ENCODE data around the gene BIN1. TPM values are rescaled to one million over a fixed set of nuclear protein-coding genes. Genes with fewer than 3 reads are reported as not detected.
A peak's percentile ranks its signal among the peaks of the same experiment; 100 is the strongest.
"Not testable (repeated sequence)": the region's sequence is repeated elsewhere in the genome, so short reads cannot be mapped to it uniquely, and the experiment has no call there.

Gene BIN1
- total and polyA plus RNA-seq, 4 donors, result 15.4 to 37.9 (median 21.6) TPM

DNA sequence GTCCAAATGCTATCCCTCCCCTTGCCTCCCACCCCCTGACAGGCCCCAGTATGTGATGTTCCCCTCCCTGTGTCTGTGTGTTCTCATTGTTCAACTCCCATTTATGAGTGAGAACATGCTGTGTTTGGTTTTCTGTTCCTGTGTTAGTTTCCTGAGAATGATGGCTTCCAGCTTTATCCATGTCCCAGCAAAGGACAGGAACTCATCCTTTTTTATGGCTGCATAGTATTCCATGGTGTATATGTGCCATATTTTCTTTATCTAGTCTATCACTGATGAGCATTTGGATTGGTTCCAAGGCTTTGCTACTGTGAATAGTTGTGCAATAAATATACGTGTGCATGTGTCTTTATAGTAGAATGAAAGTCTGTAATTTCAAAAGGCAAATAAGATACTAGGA, 78.2 kb downstream of the BIN1 start:
- H3K9me3 ChIP-seq (ENCODE audit: control insufficient read depth, low read length); ATAC-seq (ENCODE audit: low FRiP score); H3K4me3 ChIP-seq (ENCODE audit: low read length in 2 of 2); H3K27ac ChIP-seq (ENCODE audit: low read depth in 1 of 2, low read length in 2 of 2); H3K4me1 ChIP-seq (ENCODE audit: control insufficient read depth in 1 of 2, insufficient read depth in 2 of 2, low read length in 2 of 2); H3K36me3 ChIP-seq (ENCODE audit: control insufficient read depth in 1 of 2, insufficient read depth in 2 of 2, low read length in 1 of 2); intact Hi-C loops (cut with DNase I); DNase-seq; H3K27me3 ChIP-seq (ENCODE audit: control insufficient read depth in 1 of 2, insufficient read depth in 2 of 2, low read length in 1 of 2): not testable (repeated sequence)
- 87 to 92% methylated on average over 1 of the region's 1 CpG for WGBS, 2 donors

DNA sequence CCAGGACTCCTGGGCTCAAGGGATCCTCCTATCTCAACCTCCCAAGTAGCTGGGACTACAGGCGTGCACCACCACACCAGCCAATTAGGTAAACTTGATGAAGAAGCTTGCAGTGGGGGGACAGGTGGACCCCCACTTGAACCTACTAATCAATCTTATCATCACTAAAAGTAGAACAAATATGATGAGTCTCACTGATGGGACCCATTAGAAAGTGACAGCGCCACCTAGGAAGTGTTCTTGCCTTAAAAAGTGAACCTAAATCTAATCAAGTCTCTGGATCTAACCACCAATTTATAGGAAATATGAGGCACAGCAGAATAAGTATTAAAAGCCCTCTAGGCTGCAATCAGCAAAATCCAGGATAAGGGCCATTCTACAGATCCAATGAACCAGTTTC, 79.2 kb downstream of the BIN1 start:
- intact Hi-C loops (cut with DNase I), result no loop called here
- no peak for ATAC-seq (ENCODE audit: low FRiP score)
- Histone ChIP-seq H3K4me1 (ENCODE audit: control insufficient read depth in 1 of 2, insufficient read depth in 2 of 2, low read length in 2 of 2) (no peaks in the 10 kb centered on the region), H3K9me3 (ENCODE audit: control insufficient read depth, low read length) (no peaks in the 10 kb centered on the region), H3K27me3 (ENCODE audit: control insufficient read depth in 1 of 2, insufficient read depth in 2 of 2, low read length in 1 of 2) (no peaks in the 10 kb centered on the region), H3K27ac (ENCODE audit: low read depth in 1 of 2, low read length in 2 of 2) (no peak overlapping the region), H3K4me3 (ENCODE audit: low read length in 2 of 2) (no peak overlapping the region), H3K36me3 (ENCODE audit: control insufficient read depth in 1 of 2, insufficient read depth in 2 of 2, low read length in 1 of 2) (no peaks in the 10 kb centered on the region)
- WGBS, 2 donors, result 83 to 87% methylated on average over 2 of the region's 2 CpGs
- peak in 1 of 2 donors; percentile 39 for DNase-seq

GRCh38 chr2:127025359-127026166, 81.4 kb downstream of the BIN1 start:
- Histone ChIP-seq H3K27me3 (ENCODE audit: control insufficient read depth in 1 of 2, insufficient read depth in 2 of 2, low read length in 1 of 2) (no peaks in the 10 kb centered on the region), H3K4me3 (ENCODE audit: low read length in 2 of 2) (peak overlapping the region; percentile 30 to 39), H3K36me3 (ENCODE audit: control insufficient read depth in 1 of 2, insufficient read depth in 2 of 2, low read length in 1 of 2) (no peaks in the 10 kb centered on the region), H3K9me3 (ENCODE audit: control insufficient read depth, low read length) (no peaks in the 10 kb centered on the region), H3K27ac (ENCODE audit: low read depth in 1 of 2, low read length in 2 of 2) (no peak overlapping the region), H3K4me1 (ENCODE audit: control insufficient read depth in 1 of 2, insufficient read depth in 2 of 2, low read length in 2 of 2) (no peaks in the 10 kb centered on the region)
- DNase-seq, result peak; percentile 88 to 90
- ATAC-seq (ENCODE audit: low FRiP score), result peak; percentile 90
- intact Hi-C loops (cut with DNase I), result no loop called here
- 1% methylated on average over 39 of the region's 39 CpGs for WGBS, 2 donors

DNA sequence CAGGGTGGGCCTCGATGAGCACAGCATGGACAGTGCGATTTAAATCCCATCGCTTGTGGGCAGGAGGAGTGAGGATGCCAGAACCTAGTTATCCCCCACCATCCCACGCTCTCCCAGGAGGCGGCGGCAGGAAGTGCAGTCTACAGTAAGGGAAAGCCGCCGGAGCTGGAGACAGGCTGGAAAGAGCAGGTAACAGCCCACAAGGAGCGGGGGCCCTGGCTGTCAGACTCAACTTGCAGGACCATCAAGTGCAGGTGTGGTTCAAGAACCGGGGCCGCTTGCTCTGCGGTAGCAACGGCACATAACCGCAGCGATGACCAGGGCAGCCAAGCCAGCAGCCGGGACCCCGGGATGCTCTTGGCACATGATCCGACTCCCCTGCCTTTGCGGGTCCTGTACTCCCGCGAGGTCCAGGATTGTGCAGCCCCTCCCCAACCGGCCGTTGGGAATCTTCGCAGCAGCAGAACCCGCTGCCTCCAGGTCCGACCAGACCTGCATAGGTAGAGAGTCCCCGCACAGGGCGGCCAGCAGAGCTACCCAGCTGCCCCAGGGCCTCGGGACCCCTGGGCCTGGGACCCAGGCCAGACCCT, 82.1 kb downstream of the BIN1 start:
- no peak overlapping the region for H3K27ac ChIP-seq (ENCODE audit: low read depth in 1 of 2, low read length in 2 of 2)
- ATAC-seq (ENCODE audit: low FRiP score), result peak; percentile 71
- peak overlapping the region; percentile 30 to 39 for H3K4me3 ChIP-seq (ENCODE audit: low read length in 2 of 2)
- DNase-seq, result no peak
- H3K9me3 ChIP-seq (ENCODE audit: control insufficient read depth, low read length), result no peaks in the 10 kb centered on the region
- H3K36me3 ChIP-seq (ENCODE audit: control insufficient read depth in 1 of 2, insufficient read depth in 2 of 2, low read length in 1 of 2), result no peaks in the 10 kb centered on the region
- 8 to 9% methylated on average over 27 to 29 of the region's 29 CpGs for WGBS, 2 donors
- no peaks in the 10 kb centered on the region for H3K4me1 ChIP-seq (ENCODE audit: control insufficient read depth in 1 of 2, insufficient read depth in 2 of 2, low read length in 2 of 2)
- intact Hi-C loops (cut with DNase I), result no loop called here
- H3K27me3 ChIP-seq (ENCODE audit: control insufficient read depth in 1 of 2, insufficient read depth in 2 of 2, low read length in 1 of 2), result no peaks in the 10 kb centered on the region

DNA sequence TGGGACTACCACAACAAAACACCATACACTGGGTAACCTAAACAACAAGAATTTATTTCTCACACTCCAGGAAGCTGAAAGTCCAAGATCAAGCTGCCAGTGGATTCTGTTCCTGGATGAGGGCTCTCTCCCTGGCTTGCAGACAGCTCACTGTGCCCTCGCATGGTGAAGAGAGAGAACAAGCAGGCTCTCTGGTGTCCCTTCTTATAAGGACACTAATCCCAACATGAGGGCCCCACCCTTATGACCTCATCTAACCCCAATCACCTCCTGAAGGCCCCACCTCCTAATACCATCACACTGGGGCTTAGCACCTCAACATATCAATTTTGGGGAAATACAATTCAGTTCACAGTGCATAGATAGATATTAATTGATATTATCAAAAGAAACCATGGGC, 83.5 kb downstream of the BIN1 start:
- no peaks in the 10 kb centered on the region for H3K27me3 ChIP-seq (ENCODE audit: control insufficient read depth in 1 of 2, insufficient read depth in 2 of 2, low read length in 1 of 2)
- H3K36me3 ChIP-seq (ENCODE audit: control insufficient read depth in 1 of 2, insufficient read depth in 2 of 2, low read length in 1 of 2), result no peaks in the 10 kb centered on the region
- H3K4me3 ChIP-seq (ENCODE audit: low read length in 2 of 2), result no peak overlapping the region
- no peaks in the 10 kb centered on the region for H3K9me3 ChIP-seq (ENCODE audit: control insufficient read depth, low read length)
- intact Hi-C loops (cut with DNase I), result no loop called here
- WGBS, 2 donors, result 93 to 100% methylated on average over 1 of the region's 1 CpG
- H3K27ac ChIP-seq (ENCODE audit: low read depth in 1 of 2, low read length in 2 of 2), result no peak overlapping the region
- ATAC-seq (ENCODE audit: low FRiP score) (no peak), DNase-seq (no peak)
- H3K4me1 ChIP-seq (ENCODE audit: control insufficient read depth in 1 of 2, insufficient read depth in 2 of 2, low read length in 2 of 2), result no peaks in the 10 kb centered on the region

DNA sequence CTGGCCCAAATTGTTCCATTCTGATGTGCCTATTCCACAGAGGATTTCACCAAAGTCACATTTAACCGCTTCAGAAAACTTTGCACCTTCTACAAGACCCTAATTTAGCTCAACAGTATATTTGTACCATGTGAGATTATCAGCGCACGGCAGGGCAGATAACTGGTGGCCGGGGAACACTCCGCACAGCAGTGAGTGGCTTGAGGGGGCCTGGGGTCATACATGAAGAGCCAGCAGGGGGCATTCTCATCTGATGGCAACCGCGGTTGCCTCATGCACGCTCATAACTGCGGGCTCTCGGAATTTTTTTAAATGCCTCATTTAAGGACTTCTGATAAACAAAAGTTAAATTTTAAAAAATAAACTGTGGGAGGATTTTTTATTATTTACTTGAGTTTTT, 84.1 kb downstream of the BIN1 start:
- intact Hi-C loops (cut with DNase I), result no loop called here

GRCh38 chr2:127020536-127020935, 86.4 kb downstream of the BIN1 start:
- ATAC-seq (ENCODE audit: low FRiP score) (no peak), DNase-seq (no peak)
- Histone ChIP-seq H3K27ac (ENCODE audit: low read depth in 1 of 2, low read length in 2 of 2) (no peak overlapping the region), H3K36me3 (ENCODE audit: control insufficient read depth in 1 of 2, insufficient read depth in 2 of 2, low read length in 1 of 2) (no peaks in the 10 kb centered on the region), H3K9me3 (ENCODE audit: control insufficient read depth, low read length) (no peaks in the 10 kb centered on the region), H3K27me3 (ENCODE audit: control insufficient read depth in 1 of 2, insufficient read depth in 2 of 2, low read length in 1 of 2) (no peaks in the 10 kb centered on the region), H3K4me3 (ENCODE audit: low read length in 2 of 2) (no peak overlapping the region), H3K4me1 (ENCODE audit: control insufficient read depth in 1 of 2, insufficient read depth in 2 of 2, low read length in 2 of 2) (no peaks in the 10 kb centered on the region)
- WGBS, 2 donors, result 59 to 62% methylated on average over 3 of the region's 3 CpGs
- intact Hi-C loops (cut with DNase I), result no loop called here

More for the DNA sequence above, 84.1 kb downstream of the BIN1 start:
- no peak overlapping the region for H3K27ac ChIP-seq (ENCODE audit: low read depth in 1 of 2, low read length in 2 of 2)
- no peak for DNase-seq
- no peaks in the 10 kb centered on the region for H3K4me1 ChIP-seq (ENCODE audit: control insufficient read depth in 1 of 2, insufficient read depth in 2 of 2, low read length in 2 of 2)
- H3K4me3 ChIP-seq (ENCODE audit: low read length in 2 of 2), result no peak overlapping the region
- 92% methylated on average over 10 of the region's 10 CpGs for WGBS, 2 donors
- no peaks in the 10 kb centered on the region for H3K9me3 ChIP-seq (ENCODE audit: control insufficient read depth, low read length)
- H3K27me3 ChIP-seq (ENCODE audit: control insufficient read depth in 1 of 2, insufficient read depth in 2 of 2, low read length in 1 of 2), result no peaks in the 10 kb centered on the region
- no peak for ATAC-seq (ENCODE audit: low FRiP score)
- no peaks in the 10 kb centered on the region for H3K36me3 ChIP-seq (ENCODE audit: control insufficient read depth in 1 of 2, insufficient read depth in 2 of 2, low read length in 1 of 2)

DNA sequence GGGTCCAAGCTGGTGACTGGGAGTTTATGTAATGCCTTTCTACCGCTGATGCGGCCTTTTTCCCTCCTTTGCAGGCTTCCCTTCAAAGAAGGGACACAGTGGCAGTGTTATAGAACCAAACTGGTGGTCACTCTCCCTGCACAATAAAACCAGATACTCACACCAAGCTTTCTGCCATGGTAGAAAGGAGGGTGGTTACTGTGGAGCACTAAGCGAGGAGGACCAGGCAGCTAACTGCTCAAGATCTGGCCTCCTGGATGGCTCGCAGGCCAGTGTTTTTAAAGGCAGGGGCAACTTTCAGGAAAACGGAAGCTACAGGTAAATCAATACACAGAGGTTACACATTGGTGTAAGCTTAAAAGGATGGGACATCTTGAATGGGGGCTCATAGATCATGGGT, 89.4 kb downstream of the BIN1 start:
- intact Hi-C loops (cut with DNase I), result no loop called here
- H3K4me1 ChIP-seq (ENCODE audit: control insufficient read depth in 1 of 2, insufficient read depth in 2 of 2, low read length in 2 of 2), result no peaks in the 10 kb centered on the region
- no peak overlapping the region for H3K27ac ChIP-seq (ENCODE audit: low read depth in 1 of 2, low read length in 2 of 2)
- H3K4me3 ChIP-seq (ENCODE audit: low read length in 2 of 2), result no peak overlapping the region
- DNase-seq (no peak), ATAC-seq (ENCODE audit: low FRiP score) (no peak)
- H3K36me3 ChIP-seq (ENCODE audit: control insufficient read depth in 1 of 2, insufficient read depth in 2 of 2, low read length in 1 of 2), result no peaks in the 10 kb centered on the region
- H3K27me3 ChIP-seq (ENCODE audit: control insufficient read depth in 1 of 2, insufficient read depth in 2 of 2, low read length in 1 of 2), result no peaks in the 10 kb centered on the region
- 96 to 97% methylated on average over 5 of the region's 5 CpGs for WGBS, 2 donors
- H3K9me3 ChIP-seq (ENCODE audit: control insufficient read depth, low read length), result no peaks in the 10 kb centered on the region

GRCh38 chr2:127016329-127016728, 90.6 kb downstream of the BIN1 start:
- intact Hi-C loops (cut with DNase I), result no loop called here
- no peaks in the 10 kb centered on the region for H3K4me1 ChIP-seq (ENCODE audit: control insufficient read depth in 1 of 2, insufficient read depth in 2 of 2, low read length in 2 of 2)
- H3K27me3 ChIP-seq (ENCODE audit: control insufficient read depth in 1 of 2, insufficient read depth in 2 of 2, low read length in 1 of 2), result no peaks in the 10 kb centered on the region
- no peak for DNase-seq
- WGBS, 2 donors, result 96 to 97% methylated on average over 22 to 24 of the region's 24 CpGs
- H3K27ac ChIP-seq (ENCODE audit: low read depth in 1 of 2, low read length in 2 of 2), result no peak overlapping the region
- no peaks in the 10 kb centered on the region for H3K36me3 ChIP-seq (ENCODE audit: control insufficient read depth in 1 of 2, insufficient read depth in 2 of 2, low read length in 1 of 2)
- no peaks in the 10 kb centered on the region for H3K9me3 ChIP-seq (ENCODE audit: control insufficient read depth, low read length)
- H3K4me3 ChIP-seq (ENCODE audit: low read length in 2 of 2), result no peak overlapping the region
- peak; percentile 24 for ATAC-seq (ENCODE audit: low FRiP score)
